NCI-H146 treated with DMSO at 0.1 percent for 48 hours (cell line): ENCODE data around the gene MREG.

Experiments
- DNase-seq: peaks from one replicate; lab custom pipeline; 2025; ENCODE audit not compliant: unreplicated experiment; lab: John Stamatoyannopoulos, UW

MREG gene, protein sequence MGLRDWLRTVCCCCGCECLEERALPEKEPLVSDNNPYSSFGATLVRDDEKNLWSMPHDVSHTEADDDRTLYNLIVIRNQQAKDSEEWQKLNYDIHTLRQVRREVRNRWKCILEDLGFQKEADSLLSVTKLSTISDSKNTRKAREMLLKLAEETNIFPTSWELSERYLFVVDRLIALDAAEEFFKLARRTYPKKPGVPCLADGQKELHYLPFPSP

DNA sequence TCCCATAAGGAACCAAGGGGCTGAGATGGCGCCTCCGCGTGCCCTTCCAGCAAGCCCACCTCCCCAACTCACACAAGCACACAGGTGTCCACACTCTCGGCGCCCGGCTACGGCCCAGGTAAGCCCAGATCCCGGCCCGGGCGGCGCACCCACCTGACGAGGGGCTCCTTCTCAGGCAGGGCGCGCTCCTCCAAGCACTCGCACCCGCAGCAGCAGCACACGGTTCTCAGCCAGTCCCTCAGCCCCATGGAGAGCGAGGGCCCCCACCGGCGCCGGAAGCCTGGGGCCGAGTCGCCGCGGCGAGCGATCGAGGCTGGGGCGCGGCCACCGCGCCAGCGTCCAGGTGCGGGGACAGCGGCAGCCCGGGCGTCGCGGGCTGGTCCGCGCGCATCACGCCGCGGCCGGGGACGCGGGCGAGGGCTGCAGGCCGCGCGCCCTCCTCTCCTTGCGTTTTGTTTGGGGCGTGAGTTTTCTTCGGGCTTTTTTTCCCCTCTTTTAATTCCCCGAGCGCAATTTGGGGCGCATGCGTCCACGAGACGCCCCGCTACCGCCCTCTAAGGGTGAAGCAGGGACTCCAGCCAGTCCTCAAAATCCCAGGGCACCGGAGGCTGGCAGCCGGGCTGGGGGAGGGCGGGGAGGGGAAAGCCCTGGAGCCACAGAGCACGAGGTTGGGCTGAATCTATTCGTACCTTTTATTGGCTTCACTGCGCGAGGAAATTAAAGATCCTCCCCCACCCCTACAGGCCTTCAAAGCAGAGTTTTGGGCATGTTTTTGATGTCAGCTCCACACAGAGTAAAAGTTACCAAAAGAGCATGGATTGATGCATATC, at the start of gene MREG:
Gene MREG, minus strand, starts transcription at position 472 of the 830 bp plus-strand sequence. Its CDS starts 224 bp downstream, at position 248.
- DNase-seq: peak; percentile 57

DNA sequence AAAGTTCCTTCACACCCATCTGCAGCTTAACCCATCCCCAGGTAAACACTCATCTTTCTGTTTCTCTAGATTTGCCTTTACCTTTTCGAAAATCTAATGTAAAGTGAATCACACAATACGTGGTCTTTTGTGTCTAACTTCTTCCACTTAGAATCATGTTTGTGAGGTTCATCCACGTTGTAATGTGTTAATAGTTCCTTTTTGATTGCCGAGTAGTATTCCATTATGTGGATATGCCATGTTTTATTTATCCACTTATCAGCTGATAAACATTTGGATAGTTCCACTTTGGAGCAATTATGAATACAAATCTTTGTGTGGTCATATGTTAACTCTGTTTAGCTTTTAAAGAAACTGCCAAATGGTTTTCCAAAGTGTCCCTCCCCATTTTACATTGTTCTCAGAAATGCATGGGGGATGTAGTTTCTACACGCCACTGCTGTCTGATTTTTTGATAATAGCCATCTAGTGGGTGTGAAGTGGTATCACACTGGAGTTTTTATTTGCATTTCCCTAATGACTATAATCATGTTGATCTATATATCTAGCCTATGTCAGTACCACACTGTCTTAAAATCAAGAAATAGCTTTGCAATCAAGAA, 46.0 kb upstream of the MREG start:
- DNase-seq: no peak

GRCh38 chr2:216057688-216058193, 44.4 kb upstream of the MREG start:
- DNase-seq: no peak

DNA sequence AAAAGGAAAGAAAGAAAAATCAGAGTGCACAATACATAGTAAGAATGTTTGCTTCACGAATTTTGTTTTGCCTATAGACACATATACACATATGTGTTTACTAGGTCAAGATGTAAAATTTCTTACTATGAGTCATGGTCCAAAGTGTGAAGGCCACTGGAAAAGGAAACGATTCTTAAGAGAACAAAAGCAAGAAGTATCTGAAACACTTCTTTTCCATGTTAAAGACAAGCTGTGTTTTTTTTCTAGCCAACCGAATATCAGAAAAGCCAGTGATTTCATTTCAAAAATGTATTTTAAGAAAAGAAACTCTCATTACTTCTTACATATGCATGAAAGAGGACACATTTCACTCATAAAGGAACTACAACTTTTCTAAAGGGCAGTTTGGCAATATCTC, 43.4 kb upstream of the MREG start:
- no peak for DNase-seq

GRCh38 chr2:216055680-216056079, 42.3 kb upstream of the MREG start:
- no peak for DNase-seq

DNA sequence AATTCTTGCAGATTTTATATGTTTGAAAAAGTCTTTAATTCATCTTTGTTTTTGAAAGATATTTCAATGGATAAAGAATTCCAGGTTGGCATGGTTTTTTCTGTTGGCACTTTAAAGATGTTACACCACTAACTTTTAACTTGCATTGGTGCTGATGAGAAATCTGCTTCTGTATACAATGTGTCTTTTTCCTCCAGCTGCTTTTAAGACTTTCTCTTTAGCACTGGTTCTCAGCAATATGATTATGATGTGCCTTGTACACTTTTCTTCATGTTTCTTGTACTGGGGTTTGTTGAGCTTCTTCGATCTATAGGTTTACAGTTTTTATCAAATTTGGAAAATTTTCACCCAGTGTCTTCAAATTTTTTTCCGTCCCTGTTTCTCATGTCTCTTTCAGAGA, 39.1 kb upstream of the MREG start:
- DNase-seq: no peak

- no peak for DNase-seq
Measured at GRCh38 chr2:216051350-216051749, 38.0 kb upstream of the MREG start.

GRCh38 chr2:216049452-216049851, 36.1 kb upstream of the MREG start:
- no peak for DNase-seq

- DNase-seq: no peak
Measured at GRCh38 chr2:216047397-216047796, 34.0 kb upstream of the MREG start.

DNA sequence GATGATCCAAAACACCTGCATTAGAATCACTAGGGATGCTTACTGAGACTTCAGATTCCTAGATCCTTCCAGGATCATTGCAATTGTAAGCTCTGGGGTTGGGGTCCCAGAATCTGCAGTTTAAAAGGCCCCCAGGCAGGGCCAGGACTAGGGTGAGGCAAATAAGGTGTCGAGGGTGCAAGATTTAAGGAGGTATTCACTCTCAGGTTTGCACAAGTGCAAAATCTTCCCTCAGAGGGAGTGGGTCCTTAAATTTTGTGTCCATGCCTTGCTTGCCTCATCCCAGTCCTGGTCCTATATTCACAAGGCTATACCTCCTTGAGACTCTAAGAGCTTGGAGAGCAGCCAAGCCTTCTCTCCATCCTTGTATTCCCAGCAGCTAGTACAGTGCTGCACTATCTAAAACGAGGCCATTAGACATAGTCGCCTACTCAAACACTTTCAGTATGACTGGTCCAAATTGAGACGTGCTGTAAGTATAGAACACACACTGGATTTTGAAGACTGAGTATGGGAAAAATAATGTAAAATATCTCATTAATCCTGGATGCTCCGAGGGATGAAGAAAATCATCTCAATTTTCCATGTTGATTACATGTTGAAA, 31.6 kb upstream of the MREG start:
- DNase-seq: no peak

DNA sequence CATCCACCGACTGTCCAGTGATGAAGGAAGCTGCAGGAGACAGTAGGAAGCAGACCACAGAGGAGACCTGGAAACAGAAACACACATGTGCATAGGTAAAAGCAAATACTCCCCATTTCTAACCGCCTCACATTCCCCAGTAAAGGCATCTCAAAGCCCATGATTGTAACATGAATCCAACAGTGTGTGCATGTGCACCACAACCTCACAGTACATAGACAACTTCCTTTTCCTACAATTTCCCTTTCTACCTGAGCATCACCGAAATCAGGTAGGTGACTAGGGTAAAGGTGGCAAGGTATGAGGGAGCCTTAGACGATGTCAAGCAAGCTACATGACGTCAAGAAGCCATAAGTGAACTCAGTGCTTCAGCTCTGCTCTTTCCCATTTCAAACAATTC, 30.6 kb upstream of the MREG start:
- no peak for DNase-seq

DNA sequence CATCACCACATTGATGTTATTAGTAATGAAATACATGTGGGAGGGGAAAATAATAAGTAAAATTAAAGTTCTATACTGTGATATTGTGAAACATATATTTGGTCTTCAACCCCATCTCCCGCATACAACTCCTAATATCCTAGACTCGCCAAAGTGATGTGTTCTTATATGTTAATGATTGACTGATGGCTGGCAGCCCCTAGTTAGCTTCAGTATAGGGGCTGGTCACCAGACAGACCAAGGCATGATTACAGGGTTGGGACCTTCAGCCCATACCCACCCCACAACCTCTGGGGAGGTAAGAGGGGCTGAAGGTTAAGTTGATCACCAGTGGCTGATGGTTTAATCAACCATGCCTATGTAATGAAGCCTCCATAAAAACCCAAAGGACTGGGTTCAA, 28.1 kb upstream of the MREG start:
- no peak for DNase-seq

DNA sequence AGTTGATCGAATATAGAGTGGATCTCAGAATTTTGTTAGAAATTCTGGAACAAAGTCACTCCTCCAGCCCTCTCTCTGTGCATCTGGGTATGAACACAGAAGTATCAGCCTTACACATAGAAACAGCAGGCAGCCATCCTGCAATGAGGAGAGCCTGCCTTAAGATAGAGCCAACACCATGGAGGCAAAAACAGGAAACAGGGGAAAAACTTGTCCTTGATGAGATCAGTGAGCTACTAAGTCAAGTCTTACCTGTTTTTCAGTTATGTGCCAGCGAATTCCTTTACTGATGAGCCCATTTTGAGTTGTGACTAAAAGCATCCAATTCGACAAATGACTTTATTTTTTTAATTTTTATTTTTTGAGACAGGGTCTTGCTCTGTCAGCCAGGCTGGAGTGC, 26.6 kb upstream of the MREG start:
- no peak for DNase-seq

GRCh38 chr2:216034065-216034464, 20.7 kb upstream of the MREG start:
- peak; percentile 1 for DNase-seq

GRCh38 chr2:216033403-216033802, 20.1 kb upstream of the MREG start:
- no peak for DNase-seq

DNA sequence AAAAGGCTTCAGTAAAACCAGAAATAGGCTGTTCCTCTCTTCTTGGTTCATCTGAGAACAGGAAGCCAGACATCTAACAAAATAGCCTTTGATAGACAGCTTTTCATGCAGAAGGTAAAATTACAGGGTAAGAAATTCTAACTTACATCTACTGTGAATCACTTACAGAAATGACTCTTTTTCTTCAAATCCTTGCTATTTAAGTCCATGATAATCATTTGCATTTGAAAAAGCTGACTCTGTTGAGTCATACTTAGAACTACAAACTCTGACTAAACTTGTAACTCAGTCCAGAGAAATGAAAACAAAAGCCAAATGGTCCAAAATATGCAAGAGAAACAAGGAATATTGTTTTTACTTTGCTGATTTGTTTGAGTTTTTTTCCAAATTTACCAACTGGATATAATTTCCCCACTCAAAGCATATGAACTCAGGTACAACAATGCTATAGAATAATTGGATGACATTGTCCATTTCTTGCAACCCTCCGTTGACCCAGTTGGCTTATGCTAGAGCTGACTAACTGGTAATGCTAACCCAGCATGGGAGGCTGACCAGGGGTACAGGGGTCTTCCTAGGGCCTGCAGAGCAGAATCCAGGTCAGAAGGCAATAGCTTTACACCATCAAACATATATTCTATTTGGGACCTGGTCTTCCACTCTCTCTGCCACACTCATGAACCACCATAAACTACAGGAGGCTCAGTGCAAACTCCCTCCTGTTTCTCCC, 18.8 kb upstream of the MREG start:
- no peak for DNase-seq

GRCh38 chr2:216030216-216030615, 16.9 kb upstream of the MREG start:
- no peak for DNase-seq

- no peak for DNase-seq
Measured at GRCh38 chr2:216029416-216030129, 16.2 kb upstream of the MREG start.

GRCh38 chr2:216024779-216025336, 11.5 kb upstream of the MREG start:
- DNase-seq: no peak

DNA sequence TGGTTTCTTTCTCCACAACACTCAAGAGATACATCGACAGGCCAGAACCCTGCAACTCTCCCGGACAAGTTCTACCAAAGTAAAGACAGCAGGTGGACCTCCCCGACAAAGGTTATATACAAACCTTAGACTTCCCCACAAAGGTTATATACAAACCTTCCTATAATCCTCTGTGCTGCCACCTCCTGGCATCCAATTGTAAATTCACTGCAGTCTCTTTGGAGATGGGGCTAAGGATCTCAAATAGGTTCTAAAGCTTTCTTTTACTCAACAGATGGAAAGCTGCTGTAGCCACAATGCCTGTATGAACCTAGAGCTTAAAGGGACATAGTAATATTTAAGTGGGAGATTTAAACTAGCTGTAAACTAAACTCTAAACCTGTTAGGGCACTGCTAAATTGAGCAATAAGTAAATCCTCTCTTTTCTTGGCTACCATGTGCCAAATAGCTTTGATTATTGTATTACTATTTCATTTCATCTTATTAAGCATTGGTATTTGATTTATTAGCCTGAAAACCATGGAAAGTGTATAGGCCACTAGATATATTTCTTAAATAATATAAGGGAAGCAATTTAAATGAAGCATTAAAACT, 9.8 kb upstream of the MREG start:
- peak; percentile 13 for DNase-seq
